ENCODE data around the gene GNAQ.
A peak's percentile ranks its signal among the peaks of the same experiment; 100 is the strongest.

The GNAQ gene

DNA sequence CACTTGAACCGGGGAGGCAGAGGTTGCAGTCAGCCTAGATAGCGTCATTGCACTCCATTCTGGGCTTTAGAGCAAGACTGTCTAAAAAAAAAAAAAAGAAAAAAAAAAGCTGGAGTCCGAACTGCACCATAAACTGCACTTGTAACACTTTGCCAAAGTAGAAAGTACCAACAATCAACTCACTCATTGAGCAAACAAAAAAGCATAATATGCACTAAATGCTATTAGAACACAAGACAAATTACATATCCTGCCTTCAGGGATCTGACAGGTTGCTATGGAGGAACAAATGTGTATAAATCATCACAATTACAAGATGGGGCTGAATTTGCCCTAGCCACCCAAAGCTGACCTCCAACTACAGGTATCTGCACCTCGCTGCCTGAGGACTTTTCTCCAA, 27.9 kb downstream of the GNAQ start:
- no peak for DNase-seq (ENCODE audit: low spot score)

DNA sequence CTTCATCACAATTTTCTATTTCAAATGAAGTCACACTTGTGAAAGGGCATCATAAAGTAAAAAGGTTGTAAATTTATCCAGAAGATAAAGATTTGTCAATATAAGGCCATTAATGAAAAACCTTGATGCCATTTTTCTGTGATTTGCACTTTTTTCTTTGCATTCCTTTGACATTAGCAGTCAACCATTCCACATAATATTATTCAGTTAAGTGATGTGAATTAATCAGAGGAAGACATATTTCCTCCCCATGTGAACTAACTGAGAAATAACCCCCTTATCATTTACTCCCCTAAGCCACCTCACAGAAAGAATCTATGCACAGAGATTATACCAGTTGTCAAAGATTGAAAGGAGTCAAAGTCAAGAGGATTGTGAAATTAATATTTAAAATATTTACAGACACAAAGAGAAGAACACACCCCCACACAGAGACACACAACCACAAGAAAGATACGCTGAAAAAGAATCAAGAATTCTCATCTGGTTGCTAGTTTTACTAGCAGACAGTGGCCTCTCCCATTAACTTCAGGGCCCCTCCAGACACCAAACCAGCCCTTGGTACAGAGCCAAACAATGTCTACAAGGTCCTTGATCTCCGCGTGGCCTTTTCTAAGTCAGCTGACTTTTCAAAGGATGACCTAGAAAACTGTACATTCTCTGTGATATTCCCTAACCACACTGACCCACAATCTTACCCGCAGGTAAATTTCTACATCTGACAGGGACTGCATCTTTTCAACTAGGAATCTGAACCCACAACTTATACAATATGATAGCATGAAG, 29.5 kb downstream of the GNAQ start:
- DNase-seq (ENCODE audit: low spot score), result no peak

DNA sequence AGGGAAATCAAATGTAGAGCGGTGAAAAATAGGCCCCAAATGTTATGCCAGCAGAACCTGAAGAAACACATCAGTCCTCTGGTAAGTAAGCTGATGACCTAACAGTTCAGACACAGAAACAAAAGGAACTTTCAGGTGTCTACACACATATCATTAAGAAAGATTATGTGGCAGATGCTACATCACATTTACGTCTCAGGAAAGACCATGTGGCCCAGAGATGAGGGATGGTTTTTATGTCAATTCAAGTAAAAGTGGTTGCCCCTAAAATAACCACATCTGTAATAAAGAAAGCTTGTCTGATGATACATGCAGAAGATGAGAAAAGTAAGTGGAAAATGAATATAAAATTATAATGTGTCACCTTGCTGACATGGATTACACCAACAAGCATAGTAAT, 31.4 kb downstream of the GNAQ start:
- DNase-seq (ENCODE audit: low spot score), result no peak

DNA sequence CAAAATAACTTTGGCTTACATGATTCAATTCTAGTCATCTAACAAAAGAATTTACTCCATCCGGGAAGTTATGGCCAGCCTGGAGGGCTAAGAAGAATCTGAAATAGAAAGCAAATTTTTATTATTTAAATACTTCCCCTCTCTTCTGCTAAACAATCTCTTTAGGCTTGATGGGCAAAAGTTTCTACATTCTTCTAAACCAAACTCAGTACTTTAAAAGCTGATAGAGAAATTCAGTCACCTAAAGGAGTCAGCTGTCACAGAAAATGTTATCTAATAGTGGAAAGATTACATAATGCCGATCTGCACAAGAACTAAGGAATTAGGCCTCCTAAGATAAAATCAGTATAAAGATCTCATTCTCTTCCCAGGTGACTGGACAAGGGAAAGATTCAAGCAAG, 32.4 kb downstream of the GNAQ start:
- no peak for DNase-seq (ENCODE audit: low spot score)

GRCh38 chr9:77997611-77998284, 33.9 kb downstream of the GNAQ start:
- no peak for DNase-seq (ENCODE audit: low spot score)

- no peak for DNase-seq (ENCODE audit: low spot score)
Observed at GRCh38 chr9:77996696-77997095, 34.9 kb downstream of the GNAQ start.

GRCh38 chr9:77991191-77991590, 40.4 kb downstream of the GNAQ start:
- DNase-seq (ENCODE audit: low spot score), result no peak

GRCh38 chr9:77989909-77990308, 41.7 kb downstream of the GNAQ start:
- DNase-seq (ENCODE audit: low spot score), result no peak

DNA sequence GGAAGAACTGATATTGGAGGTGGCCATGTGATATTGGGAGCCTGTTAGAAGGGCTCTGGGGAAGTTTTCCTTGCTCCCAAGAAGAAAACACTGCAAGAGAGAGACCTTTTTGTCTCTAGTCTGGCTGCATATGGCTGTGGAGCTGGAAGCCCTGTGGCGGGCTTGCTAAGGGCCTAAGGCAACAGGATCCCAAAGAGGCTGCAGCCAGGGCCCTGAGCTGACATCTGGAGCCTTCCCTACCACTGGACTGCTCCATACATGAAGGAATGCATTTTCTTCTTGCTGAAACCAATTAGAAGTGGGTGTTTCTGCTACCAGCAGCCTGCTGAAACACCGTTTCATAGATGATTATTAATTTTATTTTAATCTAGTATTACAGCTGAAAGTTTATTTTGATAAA, 42.2 kb downstream of the GNAQ start:
- no peak for DNase-seq (ENCODE audit: low spot score)

- no peak for DNase-seq (ENCODE audit: low spot score)
Observed at GRCh38 chr9:77988630-77989029, 43.0 kb downstream of the GNAQ start.

DNA sequence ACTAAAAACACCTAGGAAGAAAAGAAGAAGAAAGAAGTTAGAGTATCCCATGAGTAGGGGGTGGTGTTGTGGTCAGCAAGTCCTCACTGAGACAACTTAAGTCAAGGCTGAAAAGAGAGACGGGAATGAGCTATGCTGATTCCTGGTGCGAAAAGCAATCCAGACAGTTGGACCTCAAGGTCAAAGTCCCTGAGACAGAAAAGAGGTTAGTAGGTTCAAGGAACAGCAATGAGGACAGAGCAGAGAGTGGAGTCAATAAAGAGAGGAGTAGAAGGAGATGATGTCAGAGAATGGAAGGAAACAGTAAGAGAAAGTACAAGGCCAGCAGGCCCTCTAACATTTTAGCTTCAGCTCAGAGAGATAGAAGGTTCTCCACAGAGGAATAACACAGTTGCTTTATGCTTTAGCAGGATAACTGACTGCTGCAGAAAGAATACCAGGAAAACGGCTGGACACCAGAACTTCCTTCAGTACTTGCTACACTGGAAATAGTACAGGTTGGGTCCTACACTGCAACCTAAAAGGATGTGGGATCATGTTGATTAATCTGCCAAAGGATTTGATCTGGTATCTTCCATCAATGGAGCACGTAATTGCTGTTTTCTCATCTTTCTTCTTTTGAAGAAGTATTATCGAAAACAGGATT, 43.6 kb downstream of the GNAQ start:
- DNase-seq (ENCODE audit: low spot score), result no peak

- no peak for DNase-seq (ENCODE audit: low spot score)
Observed at GRCh38 chr9:77987081-77987656, 44.4 kb downstream of the GNAQ start.

DNA sequence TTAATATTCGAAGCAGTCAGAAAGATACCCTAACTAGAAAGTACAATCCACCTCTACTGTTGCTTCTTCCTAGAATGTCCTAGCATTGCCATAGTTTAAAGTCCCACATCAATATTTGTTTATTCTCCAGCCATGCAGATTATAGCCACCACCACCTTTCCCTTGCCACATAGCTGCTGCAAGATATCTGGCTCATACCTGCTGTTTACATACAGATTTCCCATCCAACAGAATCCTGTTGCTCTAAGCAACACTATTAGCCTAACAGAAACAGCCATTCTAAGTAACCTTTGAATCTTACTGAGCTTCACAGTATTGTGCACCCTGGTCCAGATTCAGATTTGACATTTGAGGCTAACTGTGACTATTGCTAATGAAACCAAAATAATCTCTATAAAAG, 45.6 kb downstream of the GNAQ start:
- peak; percentile 15 for DNase-seq (ENCODE audit: low spot score)

DNA sequence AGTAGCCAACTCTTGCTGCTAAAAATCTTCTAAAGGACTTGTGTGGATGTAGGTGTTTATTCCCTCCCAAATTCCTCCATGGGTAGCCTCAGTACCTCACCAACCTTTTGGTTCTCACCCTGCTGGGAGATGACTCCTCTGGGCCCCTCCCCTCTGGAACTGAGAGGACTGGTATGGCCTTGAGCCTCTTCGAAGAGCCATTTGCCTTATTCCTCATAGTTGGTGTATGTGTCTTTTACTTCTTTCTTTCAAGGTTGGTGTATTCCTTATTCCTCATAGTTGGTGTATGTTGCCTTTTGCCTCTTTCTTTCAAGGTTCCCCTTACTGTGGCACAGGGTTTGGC, 48.3 kb downstream of the GNAQ start:
- DNase-seq (ENCODE audit: low spot score), result no peak

- DNase-seq (ENCODE audit: low spot score), result no peak
Observed at GRCh38 chr9:77982581-77983319, 48.9 kb downstream of the GNAQ start.

DNA sequence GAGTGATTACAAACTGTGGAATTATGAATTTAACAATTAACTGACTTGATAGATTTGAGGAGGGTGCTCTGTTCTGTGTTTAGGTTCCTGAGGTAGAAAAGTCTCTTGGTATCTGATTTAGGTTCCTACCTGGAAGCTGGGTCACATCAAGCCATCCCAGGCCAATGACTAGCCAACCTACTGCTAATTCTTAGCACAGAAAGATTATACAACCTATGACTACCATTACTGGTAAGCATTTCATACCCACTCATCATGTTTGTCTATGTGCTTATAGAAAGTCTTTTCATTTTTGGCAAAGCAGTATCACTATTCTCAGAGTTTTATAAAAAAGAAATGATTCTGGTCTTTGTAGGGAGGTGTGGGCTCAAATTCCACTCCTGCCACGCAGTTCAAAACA, 49.7 kb downstream of the GNAQ start:
- DNase-seq (ENCODE audit: low spot score), result no peak

DNA sequence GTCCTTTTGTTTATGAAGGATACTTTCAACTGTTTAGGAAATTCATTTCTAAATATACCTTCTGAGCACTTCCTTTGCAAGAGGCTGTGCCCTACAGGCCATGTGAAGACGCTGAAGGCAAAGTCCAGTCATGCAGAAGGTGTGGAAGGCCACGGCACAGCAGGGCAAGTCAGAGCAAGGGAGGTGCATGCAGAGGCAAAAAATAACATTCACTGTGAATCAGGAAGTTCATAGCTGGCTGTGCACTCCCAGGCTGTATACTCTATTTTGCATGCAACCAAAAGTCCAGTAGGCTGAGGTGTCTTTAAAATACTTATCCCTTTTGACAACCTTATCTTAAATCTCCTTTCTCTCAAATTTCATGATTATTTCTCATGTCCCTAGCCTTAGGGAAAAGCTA, 50.3 kb downstream of the GNAQ start:
- no peak for DNase-seq (ENCODE audit: low spot score)

GRCh38 chr9:77980622-77981021, 51.0 kb downstream of the GNAQ start:
- no peak for DNase-seq (ENCODE audit: low spot score)

- no peak for DNase-seq (ENCODE audit: low spot score)
Observed at GRCh38 chr9:77978086-77978781, 53.4 kb downstream of the GNAQ start.

DNA sequence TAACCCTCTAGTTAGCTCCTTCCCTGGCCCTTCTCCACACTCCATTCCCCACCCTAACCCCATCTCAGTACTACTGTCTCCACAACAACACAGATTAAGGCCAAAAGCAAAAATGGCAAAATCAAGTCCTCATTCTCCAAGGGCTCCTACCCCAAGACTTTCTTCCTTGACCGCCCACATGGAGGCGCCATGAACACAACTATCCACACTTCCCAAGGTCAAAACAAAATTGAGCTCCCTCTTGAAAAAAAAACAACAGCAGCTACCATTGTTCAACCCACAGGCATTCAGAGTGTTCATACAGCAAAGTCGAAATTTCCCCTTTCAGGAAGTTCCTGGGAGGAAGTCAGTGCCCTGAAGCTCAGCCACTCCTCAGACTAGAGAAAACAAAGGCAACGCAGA, 54.4 kb downstream of the GNAQ start:
- DNase-seq (ENCODE audit: low spot score), result peak; percentile 19

DNA sequence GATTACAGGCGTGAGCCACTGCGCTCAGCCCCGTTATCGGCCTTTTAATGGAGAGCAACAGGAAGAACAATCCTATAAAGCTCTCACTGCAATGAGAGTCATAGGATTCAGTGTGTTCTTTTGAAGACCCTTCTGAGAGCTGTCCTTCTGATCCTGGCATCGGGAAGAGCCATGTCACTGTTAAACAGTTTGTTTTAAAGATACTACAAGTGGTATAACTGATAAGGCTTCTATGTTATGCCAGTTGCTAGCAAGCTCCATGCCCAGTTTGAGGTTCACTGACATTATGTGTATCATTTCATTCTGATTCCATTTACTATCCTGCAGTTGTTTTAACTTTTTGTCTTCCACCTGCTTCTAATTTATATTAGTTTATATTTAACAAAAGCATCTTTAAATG, 55.8 kb downstream of the GNAQ start:
- no peak for DNase-seq (ENCODE audit: low spot score)

- no peak for DNase-seq (ENCODE audit: low spot score)
Observed at GRCh38 chr9:77975036-77975435, 56.6 kb downstream of the GNAQ start.
